ENCODE measurements around the gene DNAJC5.

- TF ChIP-seq CTCF (IDR thresholded peaks at IDR 0.05) (no peak), POLR2A (IDR thresholded peaks at IDR 0.05) (no peak)
Observed at GRCh38 chr20:63895952-63896263, 982 bp downstream of the DNAJC5 start.

All from body of pancreas (tissue), 4 donors.